Measurements from ENCODE around the gene CETN2. TPM values are rescaled to one million over a fixed set of nuclear protein-coding genes. Genes with fewer than 3 reads are reported as not detected.

Gene CETN2
- total RNA-seq: 1 to 10 TPM; 8.3 to 8.8 TPM

DNA sequence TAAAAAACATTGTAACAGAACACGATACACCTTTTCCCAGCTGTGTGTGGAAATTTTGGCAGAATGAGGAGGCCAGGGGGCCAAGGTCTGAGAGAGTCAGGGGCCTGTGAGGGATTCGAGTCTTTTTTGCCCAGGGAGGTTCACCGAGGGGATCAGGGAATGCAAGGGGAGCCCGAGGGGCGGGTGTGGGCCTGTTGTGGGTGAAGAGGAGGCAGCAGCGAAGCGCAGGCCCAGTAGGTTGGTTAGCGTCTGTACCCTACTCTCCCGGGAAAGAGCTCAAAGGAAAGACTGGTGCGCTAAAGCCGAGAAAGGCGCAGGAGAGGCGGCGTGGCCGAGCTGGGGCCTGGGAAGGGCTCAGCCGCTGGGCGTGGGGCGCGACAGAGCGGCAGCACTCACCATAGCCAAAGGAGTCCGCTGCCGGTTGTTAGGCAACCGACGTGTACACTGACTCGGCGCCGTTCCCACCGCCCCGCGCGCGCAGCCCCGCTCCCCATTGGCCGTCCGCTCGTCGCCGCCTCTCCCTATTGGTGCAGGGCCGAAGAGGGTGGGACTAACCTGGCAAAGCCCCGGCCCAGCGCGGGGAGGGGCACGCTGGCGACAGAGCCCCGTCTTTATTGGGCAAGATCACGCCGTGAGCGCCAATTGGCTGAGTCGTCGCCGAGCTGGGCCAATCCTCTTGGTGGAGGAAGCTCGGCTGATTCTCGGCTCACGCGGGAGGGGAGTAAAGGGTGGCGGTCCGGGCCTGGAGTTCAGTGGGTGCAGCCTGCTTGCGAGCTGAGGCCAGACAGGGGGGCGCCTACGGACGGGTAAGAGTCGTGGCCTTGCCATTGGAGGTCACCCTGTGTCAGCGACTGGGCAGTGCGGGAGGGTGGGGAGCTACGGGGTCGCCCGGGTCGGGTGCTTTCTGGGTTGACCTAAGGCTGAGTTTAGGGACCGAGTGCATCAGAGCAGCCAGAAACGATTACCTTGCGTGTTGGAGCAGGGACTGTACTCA lies at the start of gene CETN2, which contains the start of gene NSDHL:
Gene CETN2 (minus strand): TSS at position 446 of the 994 bp plus-strand sequence. CDS start 47 bp downstream, at position 399.
Gene NSDHL (plus strand): TSS at position 752 of the 994 bp plus-strand sequence. CDS start 15,262 bp downstream, outside the sequence.
- Mint-ChIP-seq H3K36me3 (ENCODE audit: low read depth) (peaks cover 4% of the 10 kb centered on the region), H3K4me1 (ENCODE audit: low read depth) (peaks cover 23% of the 10 kb centered on the region), H3K27ac (peak within 1 kb of the TSS; percentile 88), H3K9me3 (no peaks in the 10 kb centered on the region), H3K27me3 (no peaks in the 10 kb centered on the region), H3K4me3 (peak within 1 kb of the TSS; percentile 88)
- DNase-seq: peak; percentile 94
- TF ChIP-seq, protein P1, sequence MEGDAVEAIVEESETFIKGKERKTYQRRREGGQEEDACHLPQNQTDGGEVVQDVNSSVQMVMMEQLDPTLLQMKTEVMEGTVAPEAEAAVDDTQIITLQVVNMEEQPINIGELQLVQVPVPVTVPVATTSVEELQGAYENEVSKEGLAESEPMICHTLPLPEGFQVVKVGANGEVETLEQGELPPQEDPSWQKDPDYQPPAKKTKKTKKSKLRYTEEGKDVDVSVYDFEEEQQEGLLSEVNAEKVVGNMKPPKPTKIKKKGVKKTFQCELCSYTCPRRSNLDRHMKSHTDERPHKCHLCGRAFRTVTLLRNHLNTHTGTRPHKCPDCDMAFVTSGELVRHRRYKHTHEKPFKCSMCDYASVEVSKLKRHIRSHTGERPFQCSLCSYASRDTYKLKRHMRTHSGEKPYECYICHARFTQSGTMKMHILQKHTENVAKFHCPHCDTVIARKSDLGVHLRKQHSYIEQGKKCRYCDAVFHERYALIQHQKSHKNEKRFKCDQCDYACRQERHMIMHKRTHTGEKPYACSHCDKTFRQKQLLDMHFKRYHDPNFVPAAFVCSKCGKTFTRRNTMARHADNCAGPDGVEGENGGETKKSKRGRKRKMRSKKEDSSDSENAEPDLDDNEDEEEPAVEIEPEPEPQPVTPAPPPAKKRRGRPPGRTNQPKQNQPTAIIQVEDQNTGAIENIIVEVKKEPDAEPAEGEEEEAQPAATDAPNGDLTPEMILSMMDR (IDR thresholded peaks at IDR 0.05): no peak
- ChIA-PET POLR2A (interaction anchor here (0.6 to 1.2 kb wide), 2 partner anchors 41 to 126 kb away, joined by 3 read pairs; no protein-coding TSS in a partner anchor), CTCF (interaction anchor here (1.7 kb wide), 1 partner anchor 9 kb away, joined by 7 read pairs; no protein-coding TSS in a partner anchor)
- ATAC-seq: peak; percentile 99
- intact Hi-C loops (cut with micrococcal nuclease): no loop called here

- no peak overlapping the region for H3K4me3 Mint-ChIP-seq
- CTCF ChIA-PET: no interaction called here
- DNase-seq: no peak
- intact Hi-C loops (cut with micrococcal nuclease): no loop called here
- H3K27ac Mint-ChIP-seq: no peak overlapping the region
- TF ChIP-seq, protein P1 (IDR thresholded peaks at IDR 0.05): no peak
- H3K27me3 Mint-ChIP-seq: no peaks in the 10 kb centered on the region
- no peak for ATAC-seq
- no peaks in the 10 kb centered on the region for H3K36me3 Mint-ChIP-seq (ENCODE audit: low read depth)
- POLR2A ChIA-PET: no interaction called here
- no peaks in the 10 kb centered on the region for H3K9me3 Mint-ChIP-seq
- H3K4me1 Mint-ChIP-seq (ENCODE audit: low read depth): no peaks in the 10 kb centered on the region
Measured at GRCh38 chrX:152878976-152879755, 48.6 kb upstream of the CETN2 start.

DNA sequence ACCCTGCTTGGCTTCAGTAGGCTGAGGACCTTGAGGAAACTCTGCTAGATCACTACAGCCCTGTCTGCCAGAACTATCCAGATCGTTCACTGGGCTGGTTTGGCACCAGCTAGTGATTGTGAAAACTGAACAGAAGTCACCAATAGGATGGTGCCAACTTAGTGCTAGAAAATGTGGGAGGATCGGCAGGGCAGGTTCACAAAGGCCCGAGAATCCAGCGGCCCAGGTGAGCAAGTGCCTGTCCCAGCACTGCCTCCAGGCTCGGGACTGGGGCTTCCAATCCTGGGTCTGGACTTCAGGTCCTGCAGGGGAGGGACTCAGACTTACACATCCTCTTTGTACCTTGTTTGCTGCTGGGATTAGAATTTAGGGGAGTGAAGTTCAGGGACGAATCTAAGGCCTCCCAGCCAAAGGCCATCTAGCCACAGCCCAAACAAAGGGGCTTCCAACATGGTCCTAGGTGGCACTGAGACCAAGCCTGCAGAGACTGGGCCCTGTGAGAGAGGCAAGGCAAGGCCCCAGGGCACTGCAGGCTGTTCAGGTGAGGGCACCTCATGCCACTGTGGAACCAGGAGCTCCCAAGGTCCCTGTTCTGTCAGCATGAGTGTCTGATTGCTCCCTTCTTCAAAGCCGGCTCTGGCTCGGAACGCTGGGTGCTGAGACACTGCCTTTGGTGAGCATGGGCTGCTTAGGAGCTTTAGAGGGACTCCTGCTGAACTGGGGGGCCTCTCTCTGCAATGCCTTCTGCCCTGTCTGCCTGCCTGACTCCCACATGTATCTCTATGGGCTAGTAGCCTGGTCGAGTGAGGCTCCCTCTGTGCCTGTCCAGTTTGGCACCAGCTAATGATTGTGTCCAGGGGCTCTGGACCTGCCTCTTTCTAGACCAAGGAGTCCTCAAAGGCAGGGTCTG lies 46.6 kb upstream of the CETN2 start:
- intact Hi-C loops (cut with micrococcal nuclease): no loop called here
- no peak for ATAC-seq

DNA sequence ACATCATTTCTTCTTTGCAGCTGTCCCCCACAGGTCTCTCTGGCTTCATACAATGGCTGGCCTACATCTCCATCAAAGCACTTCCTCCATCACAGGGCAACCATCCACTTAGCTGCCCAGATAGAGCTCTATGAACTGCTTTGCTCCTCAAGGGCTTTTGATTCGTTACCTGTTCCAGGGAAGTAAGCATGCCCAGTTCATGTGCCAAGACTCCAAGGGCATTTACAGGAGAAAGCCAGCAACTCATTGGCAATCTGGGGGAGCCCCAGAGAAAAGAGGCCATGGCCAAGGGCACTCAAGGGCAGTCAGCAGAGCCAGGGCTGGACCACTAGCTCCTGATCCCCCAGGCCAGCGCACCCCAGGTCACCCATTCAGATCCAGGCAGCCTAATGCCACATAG lies 42.8 kb upstream of the CETN2 start:
- Mint-ChIP-seq H3K27me3 (no peaks in the 10 kb centered on the region), H3K4me3 (no peak overlapping the region), H3K4me1 (ENCODE audit: low read depth) (peaks cover 3% of the 10 kb centered on the region), H3K27ac (no peak overlapping the region), H3K9me3 (no peaks in the 10 kb centered on the region), H3K36me3 (ENCODE audit: low read depth) (peaks cover 5% of the 10 kb centered on the region)
- ChIA-PET CTCF (no interaction called here), POLR2A (no interaction called here)
- no peak for ATAC-seq
- TF ChIP-seq, protein P1 (IDR thresholded peaks at IDR 0.05): no peak
- DNase-seq: no peak
- intact Hi-C loops (cut with micrococcal nuclease): no loop called here

More for the DNA sequence above, 46.6 kb upstream of the CETN2 start:
- Mint-ChIP-seq H3K27ac (no peak overlapping the region), H3K4me3 (no peak overlapping the region), H3K9me3 (no peaks in the 10 kb centered on the region), H3K27me3 (no peaks in the 10 kb centered on the region), H3K4me1 (ENCODE audit: low read depth) (peaks cover 3% of the 10 kb centered on the region), H3K36me3 (ENCODE audit: low read depth) (no peaks in the 10 kb centered on the region)
- POLR2A ChIA-PET: no interaction called here
- DNase-seq: no peak
- CTCF ChIA-PET: no interaction called here
- TF ChIP-seq, protein P1 (IDR thresholded peaks at IDR 0.05): no peak
